ENCODE data around the gene SEC61A2.

GRCh38 chr10:12164085-12164484, 34.6 kb downstream of the SEC61A2 start:
- no peak for TF ChIP-seq CTCF (IDR thresholded peaks at IDR 0.05; ENCODE audit: insufficient read depth, low read length)
- no peak for TF ChIP-seq POLR2AphosphoS5 (IDR thresholded peaks at IDR 0.05; ENCODE audit: low read depth)
- no peak for TF ChIP-seq REST (IDR thresholded peaks at IDR 0.05; ENCODE audit: insufficient replicate concordance, low read depth)
- TF ChIP-seq GABPA (IDR thresholded peaks at IDR 0.05; ENCODE audit: low read depth): no peak
- no peak for TF ChIP-seq SPI1 (IDR thresholded peaks at IDR 0.05; ENCODE audit: borderline replicate concordance, low read depth)
